ENCODE data around the gene HYDIN.
"Not testable (repeated sequence)": the region's sequence is repeated elsewhere in the genome, so short reads cannot be mapped to it uniquely, and the experiment has no call there.

- TF ChIP-seq TAF1 (IDR thresholded peaks at IDR 0.05; ENCODE audit: borderline replicate concordance, low read depth, low read length); YY1 (IDR thresholded peaks at IDR 0.05; ENCODE audit: low read depth); RFX5 (IDR thresholded peaks at IDR 0.05; ENCODE audit: low read length); SMC3 (IDR thresholded peaks at IDR 0.05; ENCODE audit: low read depth, low read length): not testable (repeated sequence)
- TF ChIP-seq, protein P1, sequence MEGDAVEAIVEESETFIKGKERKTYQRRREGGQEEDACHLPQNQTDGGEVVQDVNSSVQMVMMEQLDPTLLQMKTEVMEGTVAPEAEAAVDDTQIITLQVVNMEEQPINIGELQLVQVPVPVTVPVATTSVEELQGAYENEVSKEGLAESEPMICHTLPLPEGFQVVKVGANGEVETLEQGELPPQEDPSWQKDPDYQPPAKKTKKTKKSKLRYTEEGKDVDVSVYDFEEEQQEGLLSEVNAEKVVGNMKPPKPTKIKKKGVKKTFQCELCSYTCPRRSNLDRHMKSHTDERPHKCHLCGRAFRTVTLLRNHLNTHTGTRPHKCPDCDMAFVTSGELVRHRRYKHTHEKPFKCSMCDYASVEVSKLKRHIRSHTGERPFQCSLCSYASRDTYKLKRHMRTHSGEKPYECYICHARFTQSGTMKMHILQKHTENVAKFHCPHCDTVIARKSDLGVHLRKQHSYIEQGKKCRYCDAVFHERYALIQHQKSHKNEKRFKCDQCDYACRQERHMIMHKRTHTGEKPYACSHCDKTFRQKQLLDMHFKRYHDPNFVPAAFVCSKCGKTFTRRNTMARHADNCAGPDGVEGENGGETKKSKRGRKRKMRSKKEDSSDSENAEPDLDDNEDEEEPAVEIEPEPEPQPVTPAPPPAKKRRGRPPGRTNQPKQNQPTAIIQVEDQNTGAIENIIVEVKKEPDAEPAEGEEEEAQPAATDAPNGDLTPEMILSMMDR (IDR thresholded peaks at IDR 0.05): not testable (repeated sequence)
- TF ChIP-seq, protein P2, sequence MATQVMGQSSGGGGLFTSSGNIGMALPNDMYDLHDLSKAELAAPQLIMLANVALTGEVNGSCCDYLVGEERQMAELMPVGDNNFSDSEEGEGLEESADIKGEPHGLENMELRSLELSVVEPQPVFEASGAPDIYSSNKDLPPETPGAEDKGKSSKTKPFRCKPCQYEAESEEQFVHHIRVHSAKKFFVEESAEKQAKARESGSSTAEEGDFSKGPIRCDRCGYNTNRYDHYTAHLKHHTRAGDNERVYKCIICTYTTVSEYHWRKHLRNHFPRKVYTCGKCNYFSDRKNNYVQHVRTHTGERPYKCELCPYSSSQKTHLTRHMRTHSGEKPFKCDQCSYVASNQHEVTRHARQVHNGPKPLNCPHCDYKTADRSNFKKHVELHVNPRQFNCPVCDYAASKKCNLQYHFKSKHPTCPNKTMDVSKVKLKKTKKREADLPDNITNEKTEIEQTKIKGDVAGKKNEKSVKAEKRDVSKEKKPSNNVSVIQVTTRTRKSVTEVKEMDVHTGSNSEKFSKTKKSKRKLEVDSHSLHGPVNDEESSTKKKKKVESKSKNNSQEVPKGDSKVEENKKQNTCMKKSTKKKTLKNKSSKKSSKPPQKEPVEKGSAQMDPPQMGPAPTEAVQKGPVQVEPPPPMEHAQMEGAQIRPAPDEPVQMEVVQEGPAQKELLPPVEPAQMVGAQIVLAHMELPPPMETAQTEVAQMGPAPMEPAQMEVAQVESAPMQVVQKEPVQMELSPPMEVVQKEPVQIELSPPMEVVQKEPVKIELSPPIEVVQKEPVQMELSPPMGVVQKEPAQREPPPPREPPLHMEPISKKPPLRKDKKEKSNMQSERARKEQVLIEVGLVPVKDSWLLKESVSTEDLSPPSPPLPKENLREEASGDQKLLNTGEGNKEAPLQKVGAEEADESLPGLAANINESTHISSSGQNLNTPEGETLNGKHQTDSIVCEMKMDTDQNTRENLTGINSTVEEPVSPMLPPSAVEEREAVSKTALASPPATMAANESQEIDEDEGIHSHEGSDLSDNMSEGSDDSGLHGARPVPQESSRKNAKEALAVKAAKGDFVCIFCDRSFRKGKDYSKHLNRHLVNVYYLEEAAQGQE (IDR thresholded peaks at IDR 0.05; ENCODE audit: low read depth, low read length): not testable (repeated sequence)
- TF ChIP-seq, protein P3, sequence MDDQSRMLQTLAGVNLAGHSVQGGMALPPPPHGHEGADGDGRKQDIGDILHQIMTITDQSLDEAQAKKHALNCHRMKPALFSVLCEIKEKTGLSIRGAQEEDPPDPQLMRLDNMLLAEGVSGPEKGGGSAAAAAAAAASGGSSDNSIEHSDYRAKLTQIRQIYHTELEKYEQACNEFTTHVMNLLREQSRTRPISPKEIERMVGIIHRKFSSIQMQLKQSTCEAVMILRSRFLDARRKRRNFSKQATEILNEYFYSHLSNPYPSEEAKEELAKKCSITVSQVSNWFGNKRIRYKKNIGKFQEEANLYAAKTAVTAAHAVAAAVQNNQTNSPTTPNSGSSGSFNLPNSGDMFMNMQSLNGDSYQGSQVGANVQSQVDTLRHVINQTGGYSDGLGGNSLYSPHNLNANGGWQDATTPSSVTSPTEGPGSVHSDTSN (IDR thresholded peaks at IDR 0.05): not testable (repeated sequence)
Measured at GRCh38 chr16:70888208-70888607, 342.3 kb downstream of the HYDIN start.
